ENCODE measurements around the gene GGA1.
"Not testable (repeated sequence)": the region's sequence is repeated elsewhere in the genome, so short reads cannot be mapped to it uniquely, and the experiment has no call there.

Gene GGA1

DNA sequence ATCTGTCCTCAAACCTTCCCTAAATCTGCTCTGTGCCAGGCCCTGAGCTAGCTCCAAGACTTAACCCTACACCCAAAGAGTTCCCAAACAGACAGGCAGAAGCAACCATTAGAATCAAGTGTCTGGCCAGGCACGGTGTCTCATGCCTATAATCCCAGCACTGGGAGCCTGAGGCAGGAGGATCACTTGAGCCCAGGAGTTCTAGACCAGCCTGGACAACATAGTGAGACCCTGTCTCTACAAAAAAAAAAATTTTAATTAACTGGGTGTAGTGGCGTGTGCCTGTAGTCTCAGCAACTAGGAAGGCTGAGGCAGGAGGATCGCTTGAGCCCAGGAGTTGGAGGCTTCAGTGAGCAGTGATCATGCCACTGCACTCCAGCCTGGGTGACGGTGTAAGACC lies 47.9 kb downstream of the GGA1 start:
- DNase-seq = not testable (repeated sequence)

DNA sequence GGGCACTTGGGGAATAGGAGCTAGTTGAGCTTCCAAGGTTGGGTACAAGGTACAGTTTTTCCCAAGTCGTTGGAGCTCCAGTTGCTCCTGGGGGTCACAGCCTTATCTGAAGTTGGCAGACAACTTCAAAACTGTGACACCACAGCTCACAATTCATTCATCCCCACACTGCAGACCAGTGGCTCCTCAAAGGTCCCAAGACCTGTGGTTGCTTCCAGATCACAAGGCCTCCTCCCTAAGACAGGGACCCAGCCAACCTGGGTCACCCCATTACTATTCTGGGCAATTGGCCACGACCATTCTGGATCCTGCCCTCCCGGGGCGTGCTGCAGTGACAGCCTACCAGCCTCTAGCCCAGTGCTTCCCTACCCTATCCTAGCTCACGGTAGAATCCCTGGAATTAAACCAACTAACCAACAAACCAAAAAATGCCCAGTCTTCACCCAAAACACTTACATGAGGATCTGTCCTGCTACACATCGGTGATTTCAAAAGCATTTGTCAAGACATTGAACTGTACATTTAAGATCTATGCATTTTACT lies 49.0 kb downstream of the GGA1 start:
- no peak for DNase-seq

DNA sequence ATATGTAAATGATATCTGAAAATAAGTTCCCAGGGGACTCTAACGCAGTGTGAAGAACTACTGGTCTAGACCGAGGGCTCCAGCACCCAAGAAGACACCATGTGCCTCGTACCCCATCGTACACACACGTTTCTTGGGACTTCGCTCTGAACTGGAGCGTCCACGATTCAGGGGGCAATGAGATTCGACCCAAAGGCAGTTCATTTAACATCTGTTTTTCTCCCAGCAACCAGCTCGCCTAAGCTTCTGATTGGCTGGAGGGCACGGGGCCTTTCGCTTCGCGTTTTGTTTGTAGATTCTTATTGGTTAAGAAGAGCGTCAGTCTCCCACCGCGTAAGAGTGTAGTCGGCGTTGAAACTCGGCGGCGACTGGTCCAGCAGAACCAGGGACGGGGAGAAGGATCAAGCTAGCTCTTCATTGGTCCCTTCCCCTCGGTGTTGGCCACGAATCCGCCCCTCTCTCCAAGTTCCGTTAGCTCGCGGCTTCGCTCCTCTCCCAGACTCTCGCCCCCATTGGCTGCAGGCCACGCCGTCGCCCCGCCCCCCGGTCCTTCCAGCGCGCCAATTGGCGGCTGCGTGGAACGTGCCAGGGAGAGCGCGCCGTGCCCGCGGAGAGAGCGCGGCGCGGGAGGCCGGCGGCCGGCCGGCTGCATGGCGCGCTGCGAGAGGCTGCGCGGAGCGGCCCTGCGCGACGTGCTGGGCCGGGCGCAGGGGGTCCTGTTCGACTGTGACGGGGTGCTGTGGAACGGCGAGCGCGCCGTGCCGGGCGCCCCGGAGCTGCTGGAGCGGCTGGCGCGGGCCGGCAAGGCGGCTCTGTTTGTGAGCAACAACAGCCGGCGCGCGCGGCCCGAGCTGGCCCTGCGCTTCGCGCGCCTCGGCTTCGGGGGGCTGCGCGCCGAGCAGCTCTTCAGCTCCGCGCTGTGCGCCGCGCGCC lies 49.8 kb downstream of the GGA1 start, which contains the start of gene PDXP:
TSS of gene PDXP (plus strand) at position 591 of the 933 bp plus-strand sequence. CDS start at position 651, 60 bp downstream.
- DNase-seq = peak; percentile 97

DNA sequence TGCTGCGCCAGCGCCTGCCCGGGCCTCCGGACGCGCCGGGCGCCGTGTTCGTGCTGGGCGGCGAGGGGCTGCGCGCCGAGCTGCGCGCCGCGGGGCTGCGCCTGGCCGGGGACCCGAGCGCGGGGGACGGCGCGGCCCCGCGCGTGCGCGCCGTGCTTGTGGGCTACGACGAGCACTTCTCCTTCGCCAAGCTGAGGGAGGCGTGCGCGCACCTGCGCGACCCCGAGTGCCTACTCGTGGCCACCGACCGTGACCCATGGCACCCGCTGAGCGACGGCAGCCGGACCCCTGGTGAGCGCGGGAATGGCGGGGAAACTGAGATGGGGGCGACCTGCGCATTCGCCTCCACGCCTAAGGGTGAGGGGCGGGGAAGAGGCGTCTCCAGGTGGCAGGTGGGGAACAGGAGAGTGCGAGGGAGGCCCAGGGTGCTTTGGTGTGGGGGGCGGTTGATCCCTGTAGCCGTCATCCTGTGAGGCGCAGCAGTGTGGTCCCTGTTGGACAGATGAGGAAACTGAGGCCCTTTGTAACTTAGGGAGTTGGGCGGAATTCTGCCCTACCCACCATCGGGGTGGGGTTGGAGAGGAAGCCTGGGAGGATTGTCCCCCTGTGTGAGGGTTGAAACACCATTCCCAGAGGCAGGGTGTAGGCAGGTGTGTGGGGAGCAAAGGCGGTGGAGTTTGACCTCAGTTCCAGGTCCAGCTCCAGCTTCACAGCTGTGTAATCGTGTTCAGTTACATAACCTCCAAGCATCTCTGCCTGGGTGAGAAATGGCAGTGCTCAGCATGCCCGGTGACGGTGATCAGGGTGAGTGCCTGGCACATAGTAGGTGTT lies 50.6 kb downstream of the GGA1 start:
- no peak for DNase-seq

DNA sequence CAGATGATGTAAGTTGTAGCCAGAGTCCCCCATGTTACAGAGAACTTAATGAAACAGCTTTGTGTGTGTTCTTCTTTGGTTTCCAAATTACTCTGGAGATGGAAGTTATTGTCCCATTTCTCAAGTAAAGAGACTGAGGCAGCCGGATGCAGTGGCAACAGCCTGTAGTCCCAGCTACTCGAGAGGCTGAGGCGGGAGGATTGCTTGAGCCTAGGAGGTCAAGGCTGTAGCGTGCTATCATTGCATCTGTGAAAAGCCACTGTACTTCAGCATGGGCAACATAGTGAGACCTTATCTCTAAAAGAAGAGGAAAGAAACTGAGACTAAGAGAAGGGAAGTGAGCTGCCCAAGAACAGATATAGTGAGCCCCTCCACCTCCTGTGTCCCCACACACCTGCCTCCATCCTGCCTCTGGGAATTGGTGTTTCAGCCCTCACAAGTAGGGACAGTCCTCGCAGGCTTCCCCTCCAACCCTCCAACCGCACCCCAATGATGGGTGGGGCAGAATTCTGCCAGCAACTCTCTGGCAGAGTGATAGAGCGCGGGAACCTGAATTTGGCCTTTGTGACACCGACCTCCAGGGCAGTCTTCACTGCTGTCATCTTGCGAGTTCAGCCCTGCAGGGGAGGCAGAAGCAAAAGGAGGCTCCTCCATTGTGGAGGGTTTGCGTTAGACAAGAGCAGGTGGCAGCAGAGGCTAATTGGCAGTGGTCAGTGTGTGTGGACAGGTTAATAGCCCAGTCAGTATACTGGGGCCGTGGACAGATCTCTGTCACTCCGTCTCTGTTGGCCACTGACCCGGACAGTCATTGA lies 51.5 kb downstream of the GGA1 start:
- no peak for DNase-seq

DNA sequence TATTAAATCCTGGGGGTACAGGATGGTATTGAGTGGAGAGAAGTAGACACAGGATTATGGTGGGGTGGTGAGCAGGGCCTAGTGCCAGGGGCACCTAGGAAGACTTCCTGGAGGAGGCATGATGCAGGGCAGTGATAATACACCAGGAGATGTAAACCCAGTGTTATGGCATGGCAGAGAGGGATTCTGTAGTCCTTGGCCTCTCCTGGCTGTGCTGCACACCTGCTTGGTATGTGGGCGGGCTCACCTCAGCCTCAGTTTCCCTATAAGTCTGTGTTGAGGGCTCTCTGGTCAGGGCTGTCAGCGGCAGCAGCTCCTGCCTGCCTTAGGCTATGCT lies 52.0 kb downstream of the GGA1 start:
- no peak for DNase-seq

DNA sequence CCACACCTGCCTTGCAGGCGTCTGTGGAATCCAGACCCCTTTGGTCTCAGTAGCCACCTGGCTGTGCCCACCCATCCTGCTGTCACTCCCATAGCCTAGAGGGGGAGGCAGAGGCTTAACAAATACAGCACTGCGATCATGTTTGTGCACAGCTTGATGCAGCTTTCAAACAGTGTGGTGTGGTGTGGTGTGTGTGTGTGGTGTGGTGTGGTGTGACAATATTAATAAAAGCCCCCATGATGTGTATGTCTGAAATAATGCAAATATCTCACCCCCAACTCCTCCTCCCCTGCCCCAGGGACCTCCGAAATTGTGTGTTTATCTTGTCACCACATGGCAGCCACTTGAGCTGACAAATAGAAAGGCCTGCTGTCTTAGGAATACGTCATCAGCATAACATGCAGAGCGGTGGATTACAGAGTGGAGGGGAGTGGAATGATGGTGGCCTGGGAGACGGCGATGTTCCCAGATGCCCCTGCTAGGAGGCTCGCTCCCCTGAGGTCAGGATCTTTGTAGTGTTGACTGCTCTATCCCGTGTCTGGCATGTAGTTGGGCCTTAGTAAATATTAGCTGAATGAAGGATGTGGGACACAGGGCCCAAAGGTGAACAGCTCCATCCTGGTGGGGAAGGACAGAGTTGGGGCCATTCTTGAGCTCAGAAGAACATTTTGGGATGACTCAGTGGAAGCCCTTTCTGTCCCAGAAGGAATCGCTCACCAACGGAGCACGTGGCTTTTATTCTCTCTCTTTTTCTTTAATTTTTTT lies 52.7 kb downstream of the GGA1 start:
- DNase-seq = no peak

DNA sequence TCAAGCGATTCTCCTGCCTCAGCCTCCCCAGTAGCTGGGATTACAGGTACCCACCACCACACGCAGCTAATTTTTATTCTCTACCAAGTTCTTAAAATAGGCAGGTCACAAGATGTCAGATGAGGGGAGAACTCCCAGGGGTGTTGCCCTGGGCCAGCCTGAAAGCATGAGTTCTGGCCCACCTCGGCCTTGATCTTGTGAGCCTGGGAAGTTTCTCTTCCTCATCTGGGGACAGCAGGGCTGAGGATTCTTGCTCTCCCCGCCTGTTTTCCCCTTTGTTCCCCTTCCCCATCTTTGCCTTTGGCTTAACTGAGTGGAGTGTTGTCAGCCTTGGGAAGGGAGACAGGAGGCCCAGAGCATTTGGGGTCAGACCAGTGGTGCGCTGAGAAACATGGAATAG lies 53.4 kb downstream of the GGA1 start:
- DNase-seq = no peak

DNA sequence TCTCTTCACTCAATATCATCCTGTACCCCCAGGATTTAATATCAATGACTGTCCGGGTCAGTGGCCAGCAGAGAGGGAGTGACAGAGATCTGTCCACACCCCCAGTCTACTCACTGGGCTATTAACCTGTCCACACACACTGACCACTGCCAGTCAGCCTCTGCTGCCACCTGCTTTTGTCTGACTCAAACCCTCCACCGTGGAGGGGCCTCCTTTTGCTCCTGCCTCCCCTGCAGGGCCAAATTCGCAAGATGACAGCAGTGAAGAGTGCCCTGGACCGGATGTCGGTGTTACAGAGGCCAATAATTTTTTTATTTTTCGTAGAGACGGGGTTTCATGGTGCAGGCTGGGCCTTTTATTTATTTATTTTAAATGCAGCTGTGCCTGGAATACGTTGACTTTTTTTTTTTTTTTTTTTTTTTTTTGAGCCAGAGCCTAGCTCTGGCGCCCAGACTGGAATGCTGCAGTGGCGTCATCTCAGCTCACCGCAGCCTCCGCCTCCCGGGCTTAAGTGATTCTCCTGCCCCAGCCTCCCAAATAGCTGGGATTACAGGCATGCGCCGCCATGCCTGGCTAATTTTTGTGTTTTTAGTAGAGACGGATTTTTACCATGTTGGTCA lies 55.0 kb downstream of the GGA1 start:
- DNase-seq = no peak

DNA sequence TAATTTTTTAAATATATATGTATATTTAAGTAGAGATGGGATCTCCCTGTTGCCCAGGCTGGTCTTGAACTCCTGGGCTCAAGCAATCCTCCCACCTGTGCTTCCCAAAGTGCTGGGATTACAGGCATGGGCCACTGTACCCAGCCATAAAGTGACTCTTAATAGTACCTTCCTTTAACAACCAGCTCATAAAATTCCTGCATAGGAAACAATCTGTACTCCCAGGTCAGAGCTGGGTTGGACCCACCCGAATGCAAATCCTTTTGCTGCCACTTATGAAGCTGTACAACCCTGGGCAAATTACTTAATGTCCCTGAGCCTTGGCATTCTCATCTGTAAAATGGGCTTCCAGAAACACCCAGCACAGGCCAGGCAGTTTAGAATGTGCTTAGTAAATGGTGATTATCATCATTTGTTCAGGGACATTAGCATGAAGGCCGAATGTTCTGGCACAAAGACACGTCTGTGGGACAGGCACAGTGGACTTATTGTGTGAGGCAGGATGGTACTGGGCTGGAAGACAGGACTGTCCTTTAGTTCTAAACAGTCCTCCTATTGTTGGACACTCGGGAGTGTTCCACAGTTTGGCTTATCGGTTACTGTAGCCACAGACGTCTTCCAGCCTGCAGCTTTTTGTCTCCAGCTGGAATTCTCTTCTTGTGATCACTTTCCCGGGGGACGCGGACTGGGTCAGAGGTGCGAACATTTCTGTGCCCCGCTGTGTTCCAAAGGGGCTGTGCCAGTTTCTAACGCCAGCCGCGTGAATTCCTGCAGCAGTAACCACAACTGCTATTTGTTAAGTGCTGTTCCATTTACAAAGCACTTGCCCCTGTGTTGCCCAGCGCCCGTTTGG lies 55.8 kb downstream of the GGA1 start:
- no peak for DNase-seq

DNA sequence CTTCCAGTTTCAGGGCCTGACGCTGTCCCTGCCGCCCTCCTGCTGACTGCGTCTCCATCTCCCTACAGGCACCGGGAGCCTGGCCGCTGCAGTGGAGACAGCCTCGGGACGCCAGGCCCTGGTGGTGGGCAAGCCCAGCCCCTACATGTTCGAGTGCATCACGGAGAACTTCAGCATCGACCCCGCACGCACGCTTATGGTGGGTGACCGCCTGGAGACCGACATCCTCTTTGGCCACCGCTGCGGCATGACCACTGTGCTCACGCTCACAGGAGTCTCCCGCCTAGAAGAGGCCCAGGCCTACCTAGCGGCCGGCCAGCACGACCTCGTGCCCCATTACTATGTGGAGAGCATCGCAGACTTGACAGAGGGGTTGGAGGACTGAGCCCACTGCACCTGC lies 56.9 kb downstream of the GGA1 start:
- DNase-seq = no peak

DNA sequence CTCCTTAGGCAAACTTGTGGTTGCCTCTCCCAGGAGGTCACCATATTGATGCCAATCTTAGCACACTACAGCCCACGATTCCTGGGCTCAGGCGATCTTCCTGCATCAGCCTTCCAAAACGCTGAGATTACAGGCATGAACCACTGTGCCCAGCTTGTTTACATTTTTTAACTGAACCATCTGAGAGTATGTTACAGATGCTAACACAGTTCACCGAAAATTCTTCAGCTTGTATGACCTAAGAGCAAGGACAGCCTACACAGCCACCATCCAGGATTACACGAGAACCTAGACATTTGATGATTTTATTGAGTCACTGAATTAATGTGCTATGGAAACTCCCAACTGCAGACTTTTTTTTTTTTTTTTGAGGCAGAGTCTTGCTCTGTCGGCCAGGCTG lies 61.0 kb downstream of the GGA1 start:
- no peak for DNase-seq

DNA sequence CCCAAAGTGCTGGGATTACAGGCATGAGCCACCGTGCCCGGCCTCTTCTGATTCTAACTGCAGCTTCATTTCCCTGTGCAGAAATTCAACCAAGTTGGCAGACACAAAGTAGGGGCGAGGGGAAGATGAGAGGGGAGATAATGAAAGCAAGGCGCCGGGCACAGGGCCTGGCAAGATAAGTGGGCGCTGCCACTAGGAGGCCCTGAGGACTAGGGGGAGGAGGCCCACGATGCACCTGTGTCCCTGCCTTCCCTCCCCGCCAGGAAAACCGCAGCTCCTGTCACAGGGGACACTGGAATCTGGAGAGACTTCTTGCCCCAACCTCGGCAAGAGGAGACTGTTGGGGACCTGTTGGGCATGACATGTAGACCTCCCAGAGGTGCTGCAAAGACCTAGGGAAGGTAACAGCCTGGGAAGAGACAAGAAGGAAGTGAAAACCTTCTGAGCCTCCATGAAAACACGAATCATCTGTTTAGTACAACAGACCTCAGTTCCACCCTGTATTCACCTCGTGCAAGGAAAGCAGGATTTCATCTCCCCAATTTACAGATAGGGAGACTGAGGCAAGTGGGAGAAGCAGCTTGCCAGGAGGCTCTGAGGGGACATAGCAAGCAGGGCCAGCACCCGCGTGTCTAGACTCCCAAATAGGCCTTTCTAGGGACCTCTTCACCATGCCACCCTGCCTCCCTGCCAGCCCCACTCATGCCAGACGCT lies 63.7 kb downstream of the GGA1 start:
- DNase-seq = peak; percentile 20

DNA sequence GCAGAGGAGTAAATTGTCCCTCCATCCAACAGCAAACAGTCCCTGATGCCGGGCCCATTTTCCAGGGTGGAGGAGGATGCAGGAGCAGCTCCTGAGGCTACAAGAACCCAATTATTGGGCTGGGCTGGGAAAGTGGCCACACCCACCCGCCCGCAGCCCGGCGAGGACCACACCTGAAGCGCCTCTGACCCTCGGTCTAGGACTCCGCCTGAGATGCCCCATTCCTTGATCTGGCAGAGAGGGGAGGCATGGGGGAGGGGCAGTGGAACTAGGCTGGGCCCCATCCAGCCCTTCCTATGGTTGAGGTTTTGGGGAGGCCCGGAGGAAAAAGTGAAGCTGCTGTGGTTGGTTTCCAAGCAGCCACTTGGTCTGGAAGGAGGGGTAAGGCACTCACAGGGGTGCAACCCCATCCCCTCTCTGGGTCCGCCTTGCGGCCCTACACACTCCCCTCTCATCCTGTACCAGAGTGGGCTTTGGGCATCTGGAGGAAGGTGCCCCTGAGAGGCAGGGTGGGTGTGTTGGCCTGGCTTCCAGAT lies 64.4 kb downstream of the GGA1 start:
- DNase-seq = no peak

DNA sequence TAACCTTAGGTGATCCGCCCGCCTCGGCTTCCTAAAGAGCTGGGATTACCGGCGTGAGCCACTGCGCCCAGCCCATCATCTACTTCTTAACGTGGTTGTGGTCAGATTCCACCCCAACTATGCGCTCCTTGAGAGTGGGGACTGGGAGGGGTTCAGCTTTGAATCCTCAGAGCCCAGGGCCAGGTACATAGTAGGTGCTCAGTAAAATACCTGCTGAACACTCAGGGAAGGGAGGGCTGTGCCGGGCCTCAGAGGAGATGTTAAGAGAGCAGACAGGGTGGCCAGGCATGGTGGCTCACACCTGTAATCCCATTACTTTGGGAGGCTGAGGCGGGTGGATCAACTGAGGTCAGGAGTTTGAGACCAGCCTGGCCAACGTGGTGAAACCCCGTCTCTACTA lies 65.6 kb downstream of the GGA1 start:
- no peak for DNase-seq

DNA sequence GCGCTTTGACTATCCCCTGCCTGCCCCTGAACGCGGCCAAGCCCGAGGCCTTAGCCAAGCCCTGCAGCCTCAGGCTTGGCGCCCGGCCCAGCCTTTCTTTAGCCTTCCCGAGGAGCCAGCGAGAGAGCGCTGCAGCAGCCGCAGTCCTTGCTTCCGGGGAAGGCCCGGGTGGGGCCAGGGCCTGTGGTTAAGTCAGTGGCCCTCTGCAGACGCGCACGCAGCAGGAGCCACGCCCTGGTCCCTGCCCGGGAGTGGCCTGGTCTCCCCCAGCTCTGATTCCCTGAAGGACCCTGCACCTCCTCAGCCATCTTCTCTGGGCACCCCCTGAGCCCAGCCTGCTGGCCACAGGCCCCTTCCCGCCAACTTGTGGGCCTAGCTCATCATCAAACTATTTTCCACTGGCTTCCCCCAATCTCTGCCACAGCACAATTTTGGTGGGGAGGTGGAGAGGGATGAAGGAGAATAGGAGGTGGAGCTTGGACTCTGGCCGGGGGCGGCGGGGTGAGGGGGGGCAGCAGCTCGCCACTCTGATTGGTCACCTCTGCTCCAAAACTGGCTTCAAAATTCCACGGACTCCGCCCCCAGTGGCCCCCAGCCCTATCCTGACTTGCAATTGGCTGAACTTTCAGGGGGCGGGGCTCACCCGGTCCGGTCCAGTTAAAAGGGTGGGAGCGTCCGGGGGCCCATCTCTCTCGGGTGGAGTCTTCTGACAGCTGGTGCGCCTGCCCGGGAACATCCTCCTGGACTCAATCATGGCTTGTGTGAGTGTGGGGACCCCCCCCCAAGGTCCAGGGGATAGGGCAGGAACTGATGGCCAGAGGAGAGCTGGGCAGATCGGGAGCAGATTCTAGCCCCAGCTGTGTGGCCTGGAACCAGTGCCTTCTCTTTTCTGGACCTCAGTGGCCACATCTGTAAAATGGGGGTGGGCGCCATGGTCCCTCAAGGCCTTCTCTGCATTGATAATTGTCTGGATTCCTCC lies 66.6 kb downstream of the GGA1 start, which contains the start of gene LGALS1:
TSS of gene LGALS1 (plus strand) at position 686 of the 979 bp plus-strand sequence. CDS start at position 753, 67 bp downstream.
- peak; percentile 22 for DNase-seq

DNA sequence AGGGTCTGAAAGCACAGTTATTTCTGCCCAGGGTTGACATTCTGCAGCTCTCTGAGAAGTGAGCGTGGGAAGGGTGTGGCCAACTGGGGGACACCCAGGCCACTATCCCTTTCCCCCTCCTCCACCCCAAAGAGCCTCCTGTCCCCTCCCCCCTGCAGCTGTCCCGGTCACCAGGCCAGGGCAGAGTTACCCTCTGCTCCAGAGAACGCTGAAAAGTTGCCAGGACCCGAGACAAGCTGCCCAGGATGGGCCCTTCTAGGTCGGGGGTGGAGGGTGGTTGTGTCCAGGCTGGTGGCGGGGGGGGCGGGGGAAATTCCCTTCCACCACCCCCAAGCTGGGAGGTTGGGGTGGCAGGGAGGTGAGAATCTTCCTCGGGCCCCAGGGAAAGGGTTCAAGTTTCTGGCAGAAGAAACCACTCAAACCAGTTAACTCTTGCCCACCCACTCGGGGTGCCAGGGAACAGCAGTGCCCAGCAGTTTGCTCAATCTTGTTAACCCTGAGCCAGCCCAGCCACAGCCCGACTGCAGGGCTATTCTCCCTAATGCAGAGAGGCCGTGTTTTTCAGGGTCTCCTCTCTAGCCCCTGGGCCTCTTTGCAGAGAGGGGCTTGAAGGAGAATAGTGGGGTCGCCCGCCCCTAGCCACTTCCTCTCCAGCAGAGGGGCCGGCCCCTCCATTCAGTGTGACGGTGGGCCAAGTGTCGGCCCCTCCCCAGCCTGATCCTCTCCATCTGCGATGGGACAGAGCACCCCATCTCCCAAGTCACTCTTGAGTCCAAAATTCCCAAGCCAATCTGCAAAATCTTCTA lies 67.5 kb downstream of the GGA1 start:
- DNase-seq = peak; percentile 12

Measured in effector CD8-positive, alpha-beta T cell (primary cell).